Ishikawa (cell line): ENCODE measurements around the gene KRT7.

Source experiments
- CEBPB ChIP-seq: IDR thresholded peaks from 2 replicates; pipeline ENCODE4 v1.6.1; 2012
- CREB1 ChIP-seq: IDR thresholded peaks from 2 replicates; pipeline ENCODE4 v1.6.1; 2012; ENCODE audit warnings: low read depth
- EGR1 ChIP-seq: IDR thresholded peaks from 2 replicates; pipeline ENCODE4 v1.6.1; 2012
- EP300 ChIP-seq: IDR thresholded peaks from 2 replicates; pipeline ENCODE4 v1.6.1; 2012; ENCODE audit warnings: borderline replicate concordance
- FOXM1 ChIP-seq: IDR thresholded peaks from 2 replicates; pipeline ENCODE4 v1.6.1; 2012; ENCODE audit warnings: low read depth, borderline replicate concordance
- MAX ChIP-seq: IDR thresholded peaks from 2 replicates; pipeline ENCODE4 v1.6.1; 2012
- NFIC ChIP-seq: IDR thresholded peaks from 2 replicates; pipeline ENCODE4 v1.6.1; 2012
- RAD21 ChIP-seq: IDR thresholded peaks from 2 replicates; pipeline ENCODE4 v1.6.1; 2012; ENCODE audit warnings: low read depth
- REST ChIP-seq: IDR thresholded peaks from 2 replicates; pipeline ENCODE4 v1.6.1; 2012; ENCODE audit warnings: low read depth, mild to moderate bottlenecking
- TAF1 ChIP-seq: IDR thresholded peaks from 2 replicates; pipeline ENCODE4 v1.6.1; 2012; ENCODE audit warnings: low read depth, mild to moderate bottlenecking
- TCF12 ChIP-seq: IDR thresholded peaks from 2 replicates; pipeline ENCODE4 v1.6.1; 2012; ENCODE audit warnings: low read depth
- TEAD4 ChIP-seq: IDR thresholded peaks from 2 replicates; pipeline ENCODE4 v1.6.1; 2012
- USF1 ChIP-seq: IDR thresholded peaks from 2 replicates; pipeline ENCODE4 v1.6.1; 2012
- YY1 ChIP-seq: IDR thresholded peaks from 2 replicates; pipeline ENCODE4 v1.6.1; 2012; ENCODE audit warnings: low read depth
- ZBTB7A ChIP-seq: IDR thresholded peaks from 2 replicates; pipeline ENCODE4 v1.6.1; 2012; ENCODE audit warnings: low read depth

The KRT7 gene

GRCh38 chr12:52227606-52228166 lies 5.4 kb upstream of the KRT7 start:
- no peak for TF ChIP-seq RAD21
- TF ChIP-seq USF1, result no peak
- TF ChIP-seq YY1, result no peak
- no peak for TF ChIP-seq TAF1
- no peak for TF ChIP-seq ZBTB7A
- no peak for TF ChIP-seq EP300
- TF ChIP-seq FOXM1, result no peak
- no peak for TF ChIP-seq MAX
- no peak for TF ChIP-seq REST
- TF ChIP-seq TEAD4, result no peak
- no peak for TF ChIP-seq TCF12
- TF ChIP-seq EGR1, result no peak

- TF ChIP-seq YY1, result no peak
Observed at GRCh38 chr12:52228366-52228765, 4.7 kb upstream of the KRT7 start.

DNA sequence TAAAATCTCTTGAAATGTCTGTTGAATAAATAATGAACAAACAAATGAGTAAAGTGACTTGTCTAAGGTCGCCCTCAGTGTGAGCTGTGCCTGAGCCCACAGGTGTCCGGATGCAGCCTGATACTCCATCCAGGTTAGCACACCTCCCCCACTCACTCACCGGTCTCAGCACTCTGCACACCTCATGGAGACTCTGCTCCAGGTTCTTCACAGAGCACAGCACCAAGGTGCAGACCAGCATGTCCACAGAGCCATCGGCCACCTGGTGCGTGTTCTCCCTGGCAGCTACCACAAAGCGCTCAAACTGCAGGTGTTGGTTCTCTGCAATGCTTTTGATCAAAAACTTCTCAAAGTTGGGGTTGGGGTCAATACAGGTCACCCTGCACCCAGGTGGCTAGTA lies 4.1 kb upstream of the KRT7 start:
- no peak for TF ChIP-seq MAX
- no peak for TF ChIP-seq NFIC
- no peak for TF ChIP-seq YY1
- TF ChIP-seq USF1, result no peak
- no peak for TF ChIP-seq EGR1
- no peak for TF ChIP-seq REST
- no peak for TF ChIP-seq FOXM1
- TF ChIP-seq CEBPB, result no peak
- no peak for TF ChIP-seq ZBTB7A
- no peak for TF ChIP-seq RAD21
- no peak for TF ChIP-seq EP300
- TF ChIP-seq TEAD4, result no peak

DNA sequence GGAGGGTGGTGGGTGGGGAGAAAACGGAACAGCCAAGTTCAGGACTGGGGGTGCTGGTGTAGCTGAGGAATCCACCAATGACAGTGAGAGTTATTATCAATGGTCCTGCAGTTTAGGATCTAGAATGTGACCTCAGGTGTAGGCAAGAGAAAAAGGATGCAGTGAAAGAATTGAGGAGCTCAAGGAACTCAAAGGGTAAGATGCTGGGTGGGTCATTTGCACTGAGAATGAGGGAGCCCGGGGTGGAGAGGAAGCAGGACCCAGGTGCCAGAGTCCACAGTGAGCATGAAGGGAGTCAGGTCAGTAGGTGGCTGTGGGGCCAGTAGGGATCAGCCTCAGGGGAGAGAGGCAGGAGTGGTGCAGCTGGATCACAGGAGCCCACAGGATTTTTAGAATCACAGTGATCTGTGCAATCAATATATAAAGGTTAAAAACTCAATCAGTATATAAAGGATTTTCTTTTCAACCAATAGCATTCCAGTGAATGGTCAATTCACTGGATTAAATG lies 3.2 kb upstream of the KRT7 start:
- TF ChIP-seq TCF12 (no peak), CEBPB (no peak), CREB1 (no peak), ZBTB7A (no peak), YY1 (no peak), FOXM1 (no peak), TEAD4 (no peak), MAX (no peak), REST (no peak), USF1 (no peak), RAD21 (no peak), TAF1 (no peak), NFIC (no peak), EP300 (no peak), EGR1 (no peak)
